ENCODE data around the gene RASEF. TPM values are rescaled to one million over a fixed set of nuclear protein-coding genes. Genes with fewer than 3 reads are reported as not detected.
"Not testable (repeated sequence)": the region's sequence is repeated elsewhere in the genome, so short reads cannot be mapped to it uniquely, and the experiment has no call there.

Gene RASEF
- total RNA-seq, 1 donor from 2014 or later = 0.05 TPM

DNA sequence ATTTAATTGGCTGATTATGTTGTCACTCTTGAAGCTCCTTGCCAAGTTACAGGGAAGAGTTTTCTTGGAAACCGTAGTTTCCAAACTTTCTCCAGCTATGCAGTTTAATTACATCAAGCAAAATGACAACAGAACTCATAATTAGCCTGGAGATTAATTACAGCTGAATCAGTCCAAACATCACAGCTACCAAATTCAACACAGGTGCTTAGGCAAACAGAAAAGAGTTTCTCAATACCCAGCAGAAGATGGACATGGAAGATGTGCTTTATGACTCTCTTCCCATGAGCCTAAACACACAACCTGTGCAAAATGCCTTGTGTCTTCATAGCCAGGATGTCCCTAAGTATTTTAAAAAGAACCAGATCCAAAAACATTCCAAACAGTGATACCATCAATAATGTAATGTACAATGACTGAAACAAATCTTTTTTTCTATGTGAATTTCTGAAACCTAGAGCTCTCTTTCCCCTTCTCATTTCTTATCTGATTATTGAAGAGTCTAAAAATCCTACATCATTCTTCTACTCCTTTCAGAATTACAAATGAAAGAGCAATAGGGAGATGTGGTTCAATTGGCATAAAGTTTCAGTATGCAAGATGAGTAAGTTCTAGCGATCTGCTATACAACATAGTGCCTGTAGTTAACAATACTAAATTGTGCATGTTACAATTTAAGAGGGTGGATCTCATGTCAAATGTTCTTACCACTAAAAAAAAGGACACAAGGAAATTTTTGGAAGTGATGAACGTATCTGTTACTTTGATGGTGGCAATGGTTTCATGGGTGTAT lies 124.3 kb downstream of the RASEF start:
- Histone ChIP-seq H3K4me3 (no peak overlapping the region), H3K27me3 (ENCODE audit: low read depth) (no peaks in the 10 kb centered on the region), H3K27ac (replicated peaks) (no peak overlapping the region), H3K36me3 (no peaks in the 10 kb centered on the region), H3K4me1 (no peaks in the 10 kb centered on the region), H3K9me3 (replicated peaks) (no peaks in the 10 kb centered on the region)
- DNase-seq = no peak
- intact Hi-C loops (cut with micrococcal nuclease) = no loop called here
- no peak for TF ChIP-seq CTCF (IDR thresholded peaks at IDR 0.05; ENCODE audit: borderline replicate concordance)

- H3K9me3 ChIP-seq (replicated peaks); DNase-seq; H3K36me3 ChIP-seq; H3K4me1 ChIP-seq; H3K27me3 ChIP-seq (ENCODE audit: low read depth); intact Hi-C loops (cut with micrococcal nuclease); H3K4me3 ChIP-seq; H3K27ac ChIP-seq (replicated peaks): not testable (repeated sequence)
Measured at GRCh38 chr9:82936561-82936960, 126.4 kb downstream of the RASEF start.

GRCh38 chr9:82934949-82935348 lies 128.0 kb downstream of the RASEF start:
- intact Hi-C loops (cut with micrococcal nuclease) = no loop called here
- H3K9me3 ChIP-seq (replicated peaks) = no peaks in the 10 kb centered on the region
- H3K4me1 ChIP-seq = no peaks in the 10 kb centered on the region
- H3K36me3 ChIP-seq = no peaks in the 10 kb centered on the region
- no peak overlapping the region for H3K27ac ChIP-seq (replicated peaks)
- no peaks in the 10 kb centered on the region for H3K27me3 ChIP-seq (ENCODE audit: low read depth)
- TF ChIP-seq CTCF (IDR thresholded peaks at IDR 0.05; ENCODE audit: borderline replicate concordance) = no peak
- no peak overlapping the region for H3K4me3 ChIP-seq
- DNase-seq = no peak

GRCh38 chr9:82934025-82934424 lies 128.9 kb downstream of the RASEF start:
- H3K27ac ChIP-seq (replicated peaks); H3K4me1 ChIP-seq; intact Hi-C loops (cut with micrococcal nuclease); H3K4me3 ChIP-seq; H3K9me3 ChIP-seq (replicated peaks); H3K27me3 ChIP-seq (ENCODE audit: low read depth); DNase-seq; H3K36me3 ChIP-seq: not testable (repeated sequence)

DNA sequence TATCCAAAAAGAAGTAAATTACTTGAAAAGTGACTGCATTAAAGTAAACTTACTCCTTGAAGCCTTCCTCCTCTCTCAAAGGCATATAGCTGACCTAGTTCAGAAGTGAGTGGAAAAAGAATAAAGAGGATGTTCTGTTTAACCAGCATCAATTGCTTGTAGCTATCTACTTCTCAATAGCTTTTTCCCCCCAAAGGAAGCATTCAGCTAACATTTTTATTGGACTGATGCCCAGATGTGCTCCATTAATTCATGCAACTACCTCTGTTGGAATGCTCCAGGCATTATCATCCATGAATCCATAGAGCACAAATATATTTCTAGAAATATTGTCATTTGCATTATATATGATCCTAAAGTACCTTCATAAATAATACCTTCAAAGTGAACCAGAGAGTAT lies 132.8 kb downstream of the RASEF start:
- no peaks in the 10 kb centered on the region for H3K9me3 ChIP-seq (replicated peaks)
- no peaks in the 10 kb centered on the region for H3K36me3 ChIP-seq
- no peak overlapping the region for H3K4me3 ChIP-seq
- no peak for TF ChIP-seq CTCF (IDR thresholded peaks at IDR 0.05; ENCODE audit: borderline replicate concordance)
- no peak overlapping the region for H3K27ac ChIP-seq (replicated peaks)
- intact Hi-C loops (cut with micrococcal nuclease) = no loop called here
- no peaks in the 10 kb centered on the region for H3K27me3 ChIP-seq (ENCODE audit: low read depth)
- no peak for DNase-seq
- no peaks in the 10 kb centered on the region for H3K4me1 ChIP-seq

Data from left ventricle myocardium inferior (tissue), 1 donor.